AML-193 (cell line): ENCODE results near the gene CILP2.
A peak's percentile ranks its signal among the peaks of the same experiment; 100 is the strongest.

Experiments
- DNase-seq, 2 experiments: peaks; one replicate each; lab custom pipeline; 2025; lab: John Stamatoyannopoulos, UW

The CILP2 gene

DNA sequence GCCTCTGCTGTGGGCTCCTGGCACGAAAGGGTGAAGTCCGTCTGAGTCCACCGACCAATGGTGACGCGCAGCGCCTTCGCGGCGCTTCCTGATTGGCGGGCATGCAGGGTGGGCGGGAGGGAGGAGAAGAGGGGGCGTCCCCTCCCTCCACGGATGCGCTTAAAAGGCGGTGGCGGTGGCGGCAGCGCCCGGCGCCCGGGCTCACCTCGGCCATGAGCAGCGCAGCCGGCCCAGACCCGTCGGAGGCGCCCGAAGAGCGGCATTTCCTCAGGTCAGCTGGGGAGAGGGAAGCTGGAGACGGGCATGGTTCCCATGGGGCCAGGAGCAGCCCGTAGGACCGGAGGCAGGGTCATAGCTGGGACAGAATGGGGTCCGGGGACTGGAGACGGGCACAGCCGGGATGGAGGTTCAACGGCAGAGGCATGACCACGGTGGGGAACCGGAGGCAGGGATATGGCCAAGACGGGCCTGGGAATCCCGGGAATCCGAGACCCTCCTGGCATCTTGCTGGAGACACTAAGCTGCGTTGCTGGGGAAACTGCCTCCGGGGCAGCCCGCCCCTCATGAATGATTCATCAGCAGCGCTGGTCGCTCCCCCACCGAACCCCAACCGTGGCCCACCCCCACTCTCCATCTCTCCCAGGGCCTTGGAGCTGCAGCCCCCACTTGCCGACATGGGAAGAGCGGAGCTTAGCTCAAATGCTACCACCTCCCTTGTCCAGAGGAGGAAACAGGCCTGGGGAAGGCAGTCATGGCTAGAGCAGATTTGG, 9.2 kb upstream of the CILP2 start, which contains the start of gene YJEFN3:
TSS of gene YJEFN3 (plus strand) at position 191 of the 770 bp plus-strand sequence. CDS start at position 213, 22 bp downstream.
- DNase-seq: no peak

DNA sequence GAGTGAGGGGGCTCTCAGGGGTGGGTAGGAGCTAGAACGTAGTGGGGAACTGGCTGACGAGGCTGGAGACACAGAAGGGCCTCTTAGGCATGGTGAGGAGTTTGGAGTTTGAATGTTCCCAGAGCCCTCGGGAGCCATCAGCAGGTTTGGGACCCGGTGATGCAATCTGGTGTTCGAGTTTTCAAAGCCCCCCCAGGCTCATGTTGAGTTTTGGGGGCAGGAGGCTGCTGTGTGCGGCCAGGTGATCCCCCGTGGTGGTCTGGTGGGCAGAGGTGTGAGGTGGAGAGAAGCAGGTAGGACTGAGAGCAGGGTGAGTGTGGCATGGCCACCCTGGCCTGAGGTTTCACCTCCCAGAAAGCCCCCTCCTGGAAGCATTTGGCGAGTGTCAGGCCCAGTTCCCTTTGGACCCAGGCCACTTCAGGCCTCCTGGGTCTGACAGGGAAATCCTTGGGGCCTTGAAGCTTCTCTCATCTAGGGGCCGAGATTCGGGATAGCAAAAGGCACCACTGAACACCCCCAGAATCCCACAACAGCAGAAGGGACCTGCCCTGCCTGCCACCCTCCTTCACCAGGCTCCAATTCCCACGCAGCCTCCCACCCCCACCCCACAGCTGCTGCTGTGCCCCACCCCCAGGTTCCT, 8.2 kb upstream of the CILP2 start:
- no peak for DNase-seq

DNA sequence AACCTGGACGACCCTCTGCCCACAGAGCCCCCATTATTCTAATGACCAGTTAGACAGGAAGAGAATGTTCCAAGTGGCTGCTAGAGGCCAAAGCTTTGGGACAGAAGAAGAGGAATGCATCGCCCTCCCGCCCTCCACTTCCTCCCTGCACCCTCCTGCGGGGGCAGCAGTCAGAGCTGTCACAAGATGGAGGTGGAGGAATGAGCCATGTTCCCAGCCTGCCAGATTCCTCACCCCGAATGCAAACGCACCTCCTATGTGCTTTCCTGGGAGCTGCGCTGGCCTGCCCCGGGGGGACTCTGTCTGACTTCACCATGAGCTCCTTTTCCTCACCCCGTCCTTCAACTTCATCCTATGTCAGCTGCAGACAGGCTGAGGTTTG, 7.7 kb upstream of the CILP2 start:
- DNase-seq: no peak

DNA sequence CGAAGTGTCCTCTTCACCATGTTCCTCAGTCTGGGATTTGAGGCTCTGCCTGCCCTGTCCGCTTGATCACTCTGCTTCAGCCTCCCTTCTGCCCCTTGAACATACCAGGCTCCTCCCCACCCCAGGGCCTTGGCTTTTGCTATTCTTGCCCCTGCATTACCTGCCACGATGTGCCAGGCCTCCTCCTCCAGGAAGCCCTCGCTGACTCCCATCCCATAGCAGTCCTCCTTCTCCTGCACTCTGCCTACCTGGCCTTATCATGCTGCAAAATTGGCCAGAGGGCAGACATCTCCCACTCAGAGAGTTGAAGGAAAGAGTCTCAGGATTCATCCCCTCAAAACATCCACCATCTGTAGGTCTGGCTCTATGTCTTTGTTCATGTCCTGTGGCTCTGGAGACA, 7.2 kb upstream of the CILP2 start:
- DNase-seq: no peak

DNA sequence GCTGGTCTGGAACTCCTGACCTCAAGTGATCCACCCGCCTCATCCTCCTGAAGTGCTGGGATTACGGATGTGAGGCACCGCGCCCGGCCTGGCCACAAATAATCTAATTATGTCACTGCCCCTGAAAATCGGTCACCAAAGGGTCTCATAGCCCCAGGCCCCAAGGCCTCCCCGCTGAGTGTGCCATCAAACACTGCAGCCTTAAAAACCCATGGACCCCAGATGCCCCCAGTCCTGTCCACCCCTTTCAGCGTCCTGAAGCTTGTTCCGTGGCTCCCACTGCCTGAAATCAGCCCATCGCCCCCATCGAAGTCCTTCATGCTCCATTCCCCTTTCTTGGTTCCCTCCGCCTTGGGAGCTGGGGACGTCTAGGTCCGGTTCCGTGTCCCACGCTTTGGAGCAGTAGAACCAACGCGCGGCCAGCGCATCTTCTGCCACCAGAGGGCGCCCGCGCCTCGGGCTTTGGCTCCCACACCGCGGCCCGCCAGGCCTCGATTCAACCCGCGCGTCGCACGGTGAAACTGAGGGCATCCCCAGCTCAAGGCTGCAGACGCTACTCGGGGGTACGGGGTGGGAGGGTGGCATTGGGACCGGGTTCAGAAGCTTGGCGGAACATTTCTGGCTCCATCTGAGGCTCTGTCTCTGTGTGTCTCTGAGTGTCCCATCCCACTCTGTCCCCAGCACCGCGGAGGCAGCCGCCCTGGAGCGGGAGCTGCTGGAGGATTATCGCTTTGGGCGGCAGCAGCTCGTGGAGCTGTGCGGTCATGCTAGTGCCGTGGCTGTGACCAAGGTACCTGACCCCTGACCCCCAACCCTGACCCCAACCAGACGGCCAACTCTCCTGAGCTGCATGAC, 5.9 kb upstream of the CILP2 start:
- peak; percentile 21 to 40 for DNase-seq

DNA sequence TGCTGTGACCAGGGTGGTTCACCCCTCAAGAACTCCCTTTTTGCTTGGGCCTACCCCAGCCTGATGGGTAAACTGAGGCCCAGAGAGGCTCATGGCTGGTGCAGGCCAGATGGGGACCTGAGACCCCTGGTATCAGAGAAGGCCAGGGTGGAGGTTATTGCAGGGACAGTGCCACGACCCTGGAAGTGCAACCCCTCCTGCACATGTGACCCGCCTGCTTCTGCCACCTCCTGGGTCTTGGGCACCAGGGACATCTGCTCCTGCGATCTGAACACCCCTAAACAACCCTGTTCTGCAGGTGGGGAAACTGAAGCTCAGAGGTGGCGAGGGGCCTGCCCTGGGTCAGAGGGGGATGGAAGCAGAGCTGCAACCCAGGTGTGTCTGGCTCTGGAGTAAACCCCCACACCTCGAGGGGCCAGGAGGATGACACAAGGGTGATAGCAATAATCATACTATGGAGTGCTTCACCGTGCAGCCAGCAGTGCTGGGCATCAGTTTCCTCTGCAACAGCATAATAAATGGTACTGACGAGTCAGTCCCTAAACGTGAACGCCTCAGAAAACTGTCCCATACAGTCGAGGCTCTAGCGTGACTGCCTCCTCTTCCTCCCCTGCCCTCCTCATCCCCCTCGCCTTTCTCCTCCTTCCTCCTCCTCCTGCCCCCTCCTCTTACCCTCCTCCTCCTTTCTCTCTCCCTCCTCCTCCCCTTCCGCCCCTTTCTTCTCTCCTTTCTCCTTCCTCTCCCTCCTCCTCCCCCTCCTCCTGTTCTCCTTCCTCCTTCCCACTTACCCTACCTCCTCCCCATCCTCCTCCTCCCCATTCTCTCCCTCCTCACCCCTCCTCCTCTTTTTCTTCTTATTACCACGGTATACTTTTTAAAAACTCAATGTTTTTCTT, 5.0 kb upstream of the CILP2 start:
- DNase-seq: no peak

DNA sequence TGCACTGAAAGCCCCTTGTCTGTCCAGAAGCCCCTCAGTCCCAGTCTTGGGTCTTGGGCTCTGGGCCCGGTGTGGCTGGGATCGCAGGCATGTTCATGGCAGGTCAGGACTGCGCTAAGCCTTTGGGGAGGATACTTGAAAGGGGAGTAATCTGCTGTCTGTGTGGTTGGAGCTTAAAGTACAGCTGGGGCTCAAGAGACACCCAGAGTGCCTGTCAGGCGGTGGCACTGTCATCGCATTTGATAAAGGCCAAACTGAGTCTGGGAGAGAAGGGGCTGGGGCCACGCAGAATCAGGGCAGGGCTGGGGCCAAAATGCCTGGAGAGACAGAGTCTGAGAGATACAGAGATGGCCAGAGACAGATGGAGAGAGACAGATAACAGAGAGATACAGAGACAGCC, 4.2 kb upstream of the CILP2 start:
- DNase-seq: no peak

DNA sequence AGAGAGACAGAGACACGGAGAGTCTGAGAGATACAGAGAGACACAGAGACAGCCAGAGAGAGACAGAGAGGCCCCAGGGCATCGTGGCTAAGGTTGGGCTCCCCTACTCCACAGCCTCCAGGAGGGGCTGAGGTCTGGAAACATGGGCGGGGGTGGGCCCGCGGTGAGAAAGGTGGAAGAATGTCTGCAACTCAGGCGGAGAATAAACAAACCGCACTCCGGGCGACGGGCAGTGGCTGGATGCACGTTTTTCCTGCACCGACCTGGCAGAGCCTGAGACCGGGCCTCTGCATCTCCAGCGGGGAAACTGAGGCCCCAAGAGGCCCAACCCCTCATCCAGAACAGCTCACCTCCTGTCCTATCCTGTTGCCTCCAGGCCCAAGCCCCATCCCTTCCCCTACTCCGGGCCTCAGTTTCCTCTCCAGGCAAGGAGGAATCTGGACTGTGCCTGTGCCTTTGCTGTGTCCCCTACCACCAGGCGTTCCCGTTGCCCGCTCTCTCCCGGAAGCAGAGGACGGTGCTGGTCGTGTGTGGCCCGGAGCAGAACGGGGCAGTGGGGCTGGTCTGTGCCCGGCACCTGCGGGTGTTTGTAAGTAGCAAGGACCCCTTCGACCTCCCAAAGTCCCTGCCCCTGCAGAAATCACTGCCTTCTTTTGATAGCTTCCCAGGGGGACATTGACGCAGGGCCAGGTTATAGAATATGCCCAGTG, 3.4 kb upstream of the CILP2 start:
- no peak for DNase-seq

DNA sequence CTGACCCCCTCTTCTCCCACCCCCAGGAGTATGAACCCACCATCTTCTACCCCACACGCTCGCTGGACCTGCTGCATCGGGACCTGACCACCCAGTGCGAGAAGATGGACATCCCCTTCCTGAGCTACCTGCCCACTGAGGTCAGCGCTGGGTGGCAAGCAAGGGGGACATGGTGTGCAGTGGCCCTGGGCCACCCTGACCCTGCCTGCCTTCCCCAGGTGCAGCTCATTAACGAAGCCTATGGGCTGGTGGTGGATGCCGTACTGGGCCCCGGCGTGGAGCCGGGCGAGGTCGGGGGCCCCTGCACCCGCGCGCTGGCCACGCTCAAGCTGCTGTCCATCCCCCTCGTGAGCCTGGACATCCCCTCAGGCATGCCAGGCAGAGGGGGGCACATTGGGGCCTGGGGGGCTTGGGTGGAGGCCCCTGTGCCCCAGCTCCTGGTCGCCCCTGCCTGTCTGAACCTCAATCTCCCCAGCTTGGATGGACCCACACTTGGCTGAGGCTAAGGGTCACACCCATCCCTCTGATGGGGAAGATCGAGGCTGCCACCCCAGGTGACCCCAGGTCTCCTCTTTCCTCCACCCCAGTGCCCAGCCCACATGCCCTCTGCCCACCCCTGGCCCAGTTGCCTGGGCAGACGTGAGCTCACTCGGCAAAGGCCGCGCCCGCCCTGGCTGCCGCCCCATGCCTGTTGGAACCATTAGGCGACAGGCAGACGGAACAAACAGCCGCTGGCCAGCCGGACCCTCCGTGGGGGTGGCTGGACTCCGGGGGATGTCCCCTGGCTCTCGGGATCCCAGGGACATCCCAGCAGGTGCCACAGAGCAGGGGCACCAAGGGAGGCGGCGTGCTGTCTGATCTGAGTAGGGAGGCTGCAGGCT, 2.5 kb upstream of the CILP2 start:
- DNase-seq: no peak

DNA sequence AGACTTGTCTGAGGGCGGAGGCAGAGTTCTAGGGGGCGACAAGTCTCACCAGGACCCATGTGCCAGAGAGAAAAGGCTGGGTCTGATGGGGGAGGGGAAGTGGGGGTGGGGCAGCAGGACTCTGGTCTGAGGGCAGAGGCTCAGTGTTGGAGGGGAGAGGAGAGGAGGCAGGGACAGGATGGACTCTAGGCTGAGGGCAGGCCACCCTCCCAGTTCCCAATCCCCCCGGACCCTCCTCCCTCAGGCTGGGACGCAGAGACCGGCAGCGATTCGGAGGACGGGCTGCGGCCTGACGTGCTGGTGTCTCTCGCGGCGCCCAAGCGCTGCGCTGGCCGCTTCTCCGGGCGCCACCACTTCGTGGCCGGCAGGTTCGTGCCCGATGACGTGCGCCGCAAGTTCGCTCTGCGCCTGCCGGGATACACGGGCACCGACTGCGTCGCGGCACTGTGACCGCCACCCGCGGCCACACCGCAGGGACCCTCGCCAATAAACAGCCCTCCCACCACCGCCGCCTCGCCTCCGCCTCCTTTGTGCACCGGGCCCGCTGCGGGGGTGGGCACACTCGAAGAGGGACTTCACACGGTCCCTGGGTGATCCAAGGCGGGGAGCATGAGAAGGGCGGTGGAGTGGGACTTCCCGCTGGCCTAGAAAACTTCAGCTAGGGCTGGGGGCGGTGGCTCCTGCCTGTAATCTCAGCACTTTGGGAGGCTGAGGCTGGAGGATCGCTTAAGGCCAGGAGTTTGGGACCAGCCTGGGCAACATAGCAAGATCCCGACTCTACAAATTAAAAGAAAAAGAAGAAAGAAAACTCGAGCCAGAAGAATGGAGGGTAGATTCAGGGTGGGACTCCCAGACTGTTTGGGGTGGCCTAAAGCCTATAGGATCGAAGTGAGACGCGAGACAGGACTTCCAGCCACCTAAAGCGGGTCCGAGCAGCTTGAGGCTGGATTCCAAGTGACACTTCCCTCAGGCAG, 703 bp upstream of the CILP2 start:
- no peak for DNase-seq

DNA sequence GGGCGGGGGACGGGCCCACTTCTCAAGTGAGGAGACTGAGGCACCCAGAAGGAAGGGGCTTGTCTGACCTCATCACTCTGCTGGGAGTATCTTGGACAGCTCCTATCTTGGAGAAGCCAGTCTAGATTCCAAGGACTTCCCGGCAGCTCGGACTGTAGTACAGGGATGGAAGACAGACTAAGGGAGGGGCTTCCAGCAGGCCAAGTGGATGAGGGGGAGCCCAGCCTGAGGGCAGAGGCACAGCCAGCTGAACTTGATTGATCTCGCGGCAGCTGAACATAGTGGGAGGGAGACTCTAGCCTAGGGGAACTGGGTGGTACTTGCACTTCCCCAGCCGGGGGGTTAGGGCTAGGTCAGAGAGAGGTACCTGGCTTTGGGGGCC, 711 bp downstream of the CILP2 start:
- DNase-seq: no peak

DNA sequence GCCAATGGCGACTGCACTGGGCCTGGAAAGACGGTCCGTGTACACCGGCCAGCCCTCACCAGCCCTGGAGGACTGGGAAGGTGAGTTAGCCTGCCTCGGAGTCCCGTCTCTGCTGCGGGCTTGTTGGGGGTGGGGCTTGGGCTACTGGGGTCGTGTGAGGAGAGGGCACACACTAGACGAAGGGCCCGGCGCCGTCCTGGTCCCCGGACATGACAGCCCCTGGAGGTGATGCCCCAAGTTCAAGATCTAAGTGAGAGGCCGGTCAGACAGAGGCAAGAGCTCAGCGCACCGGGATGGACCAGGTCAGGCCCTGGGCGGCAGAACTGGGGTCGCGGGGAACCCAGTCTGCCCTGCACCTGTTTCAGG, 1.6 kb downstream of the CILP2 start:
- no peak for DNase-seq

DNA sequence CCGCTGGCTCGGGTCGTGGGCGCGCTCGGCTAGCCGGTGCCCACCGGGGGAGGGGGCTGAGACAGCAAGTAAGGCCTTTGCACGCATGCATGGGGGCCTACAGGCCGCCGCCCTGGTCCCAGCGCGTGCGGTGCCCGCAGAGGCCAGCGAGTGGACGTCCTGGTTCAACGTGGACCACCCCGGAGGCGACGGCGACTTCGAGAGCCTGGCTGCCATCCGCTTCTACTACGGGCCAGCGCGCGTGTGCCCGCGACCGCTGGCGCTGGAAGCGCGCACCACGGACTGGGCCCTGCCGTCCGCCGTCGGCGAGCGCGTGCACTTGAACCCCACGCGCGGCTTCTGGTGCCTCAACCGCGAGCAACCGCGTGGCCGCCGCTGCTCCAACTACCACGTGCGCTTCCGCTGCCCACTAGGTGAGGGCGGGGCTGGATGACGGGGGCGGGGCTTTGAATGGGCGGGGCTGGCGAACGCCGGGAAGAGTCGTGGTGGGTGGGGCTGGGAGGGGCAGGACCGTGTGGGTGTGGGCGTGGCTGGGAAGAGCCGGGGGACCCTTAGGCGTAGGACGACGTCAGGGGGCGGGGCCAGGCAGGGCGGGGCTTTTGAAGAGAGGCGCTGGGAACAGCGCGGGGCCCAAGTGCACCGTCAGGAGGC, 2.1 kb downstream of the CILP2 start:
- DNase-seq: no peak

DNA sequence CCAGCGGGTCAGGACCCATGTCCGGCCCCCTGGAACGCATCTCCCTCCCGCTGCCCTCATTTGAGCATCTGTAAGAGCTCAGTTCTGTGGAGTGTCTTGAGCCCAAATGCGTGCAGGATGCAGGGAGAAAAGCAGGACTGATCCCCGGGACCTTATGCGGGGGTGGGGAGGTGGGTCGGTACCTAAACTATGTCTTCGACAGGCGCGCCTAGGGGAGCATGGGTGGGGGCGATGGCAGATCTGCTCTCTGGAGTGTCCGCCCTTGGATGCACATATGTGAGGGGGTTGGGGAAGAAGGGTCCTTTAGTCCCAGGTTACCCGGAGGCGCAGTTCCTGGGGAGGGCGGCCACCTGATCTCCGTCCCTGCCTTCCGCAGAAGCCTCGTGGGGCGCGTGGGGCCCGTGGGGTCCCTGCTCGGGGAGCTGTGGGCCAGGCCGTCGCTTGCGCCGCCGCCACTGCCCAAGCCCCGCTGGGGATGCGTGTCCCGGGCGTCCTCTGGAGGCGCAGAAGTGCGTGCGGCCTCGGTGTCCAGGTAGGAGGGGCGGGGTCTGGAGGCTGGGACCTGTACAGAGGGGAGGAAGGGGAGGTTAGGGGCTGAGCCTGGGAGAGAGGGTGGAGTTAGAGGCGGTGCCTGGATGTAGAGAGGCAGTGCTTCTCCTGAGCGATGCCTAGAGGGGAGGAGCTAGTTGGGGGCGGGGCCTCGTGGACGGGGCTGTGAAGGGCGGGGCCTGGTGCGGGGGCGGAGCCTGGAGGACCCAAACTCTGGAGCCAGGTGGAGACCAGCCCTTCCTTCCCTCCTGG, 2.9 kb downstream of the CILP2 start:
- no peak for DNase-seq

DNA sequence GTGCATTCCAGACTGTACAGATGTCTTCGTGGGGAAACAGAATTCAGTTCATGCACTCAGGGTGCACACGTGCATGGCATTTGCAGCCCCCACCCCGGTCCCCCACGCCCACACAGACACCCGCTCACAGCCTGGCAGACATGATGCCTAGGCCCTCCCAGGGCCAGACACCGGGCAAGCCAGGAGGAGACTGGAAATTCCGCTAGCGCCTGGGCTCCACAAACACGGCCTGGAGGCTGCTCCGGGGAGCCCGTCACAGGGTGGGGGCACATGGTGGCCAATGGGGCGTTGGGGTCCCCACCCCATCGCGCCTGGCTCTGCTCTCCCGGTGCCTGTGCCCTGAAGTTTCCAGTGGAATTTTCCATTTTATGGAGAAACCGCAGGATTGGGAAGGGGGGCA, 3.6 kb downstream of the CILP2 start:
- DNase-seq: no peak

DNA sequence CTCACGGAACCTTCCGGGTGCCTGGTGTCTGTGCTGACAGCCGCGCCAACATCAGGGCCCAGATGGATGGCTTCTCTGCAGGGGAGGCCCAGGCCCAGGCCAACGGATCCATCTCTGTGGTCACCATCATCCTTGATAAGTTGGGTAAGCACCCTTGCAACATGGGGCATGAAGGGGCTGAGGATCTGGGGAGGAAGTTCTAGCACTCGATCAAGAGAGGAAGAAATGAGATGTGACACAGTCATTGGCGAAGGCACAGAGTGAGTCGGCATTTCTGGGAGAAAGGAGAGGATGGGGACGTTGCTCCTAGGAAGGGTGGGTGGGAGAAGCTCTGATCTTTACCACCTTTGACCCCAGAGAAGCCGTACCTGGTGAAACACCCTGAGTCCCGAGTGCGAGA, 4.4 kb downstream of the CILP2 start:
- peak; percentile 77 to 82 for DNase-seq

DNA sequence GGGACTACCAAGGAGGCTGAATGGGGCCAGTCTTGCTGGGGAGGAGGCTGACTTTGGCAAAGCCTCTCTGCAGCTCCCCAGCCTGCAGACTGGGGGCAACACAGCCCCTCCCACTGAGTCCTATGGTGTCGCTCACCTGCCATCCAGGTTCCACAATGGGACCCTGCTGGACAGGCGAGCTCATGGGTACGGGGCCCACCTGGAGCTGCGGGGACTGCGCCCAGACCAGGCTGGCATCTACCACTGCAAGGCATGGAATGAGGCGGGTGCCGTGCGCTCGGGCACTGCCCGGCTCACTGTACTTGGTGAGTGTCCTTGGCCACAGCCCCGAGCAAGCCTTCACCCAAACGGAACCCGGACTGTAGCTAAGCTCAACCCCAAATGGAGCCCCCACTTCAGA, 5.0 kb downstream of the CILP2 start:
- DNase-seq: no peak

DNA sequence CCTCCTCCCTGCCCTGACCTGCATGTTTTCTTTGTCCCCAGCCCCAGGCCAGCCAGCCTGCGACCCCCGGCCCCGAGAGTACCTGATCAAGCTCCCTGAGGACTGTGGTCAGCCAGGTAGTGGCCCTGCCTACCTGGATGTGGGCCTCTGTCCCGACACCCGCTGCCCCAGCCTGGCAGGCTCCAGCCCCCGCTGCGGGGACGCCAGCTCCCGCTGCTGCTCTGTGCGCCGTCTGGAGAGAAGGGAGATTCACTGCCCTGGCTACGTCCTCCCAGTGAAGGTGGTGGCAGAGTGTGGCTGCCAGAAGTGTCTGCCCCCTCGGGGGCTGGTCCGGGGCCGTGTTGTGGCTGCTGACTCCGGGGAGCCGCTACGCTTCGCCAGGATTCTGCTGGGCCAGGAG, 5.6 kb downstream of the CILP2 start:
- DNase-seq: no peak
